ENCODE measurements around the gene EXOSC9.
A peak's percentile ranks its signal among the peaks of the same experiment; 100 is the strongest.

The EXOSC9 gene

GRCh38 chr4:121824171-121824527 is 23.0 kb downstream of the EXOSC9 start:
- H3K36me3 ChIP-seq = peaks cover 45% of the 10 kb centered on the region
- H3K9me3 ChIP-seq (ENCODE audit: severe bottlenecking) = no peaks in the 10 kb centered on the region
- H3K4me3 ChIP-seq (ENCODE audit: low read depth, low read length) = peak overlapping the region; percentile 75
- no peaks in the 10 kb centered on the region for H3K27me3 ChIP-seq (ENCODE audit: insufficient read depth, low read depth, severe bottlenecking)
- no peak for TF ChIP-seq CTCF (IDR thresholded peaks at IDR 0.05; ENCODE audit: low read depth, low read length)
- H3K27ac ChIP-seq = peak overlapping the region; percentile 49
- DNase-seq = no peak

GRCh38 chr4:121824950-121825349 is 23.8 kb downstream of the EXOSC9 start:
- TF ChIP-seq CTCF (IDR thresholded peaks at IDR 0.05; ENCODE audit: low read depth, low read length) = no peak
- Histone ChIP-seq H3K4me3 (ENCODE audit: low read depth, low read length) (no peak overlapping the region), H3K27ac (no peak overlapping the region), H3K36me3 (peaks cover 37% of the 10 kb centered on the region), H3K27me3 (ENCODE audit: insufficient read depth, low read depth, severe bottlenecking) (no peaks in the 10 kb centered on the region), H3K9me3 (ENCODE audit: severe bottlenecking) (no peaks in the 10 kb centered on the region)
- DNase-seq = no peak

- no peak for DNase-seq
- no peaks in the 10 kb centered on the region for H3K27me3 ChIP-seq (ENCODE audit: insufficient read depth, low read depth, severe bottlenecking)
- TF ChIP-seq CTCF (IDR thresholded peaks at IDR 0.05; ENCODE audit: low read depth, low read length) = no peak
- no peaks in the 10 kb centered on the region for H3K9me3 ChIP-seq (ENCODE audit: severe bottlenecking)
- H3K4me3 ChIP-seq (ENCODE audit: low read depth, low read length) = no peak overlapping the region
- peaks cover 21% of the 10 kb centered on the region for H3K36me3 ChIP-seq
- no peak overlapping the region for H3K27ac ChIP-seq
Observed at GRCh38 chr4:121827853-121828252, 26.7 kb downstream of the EXOSC9 start.

- H3K9me3 ChIP-seq (ENCODE audit: severe bottlenecking) = no peaks in the 10 kb centered on the region
- H3K27me3 ChIP-seq (ENCODE audit: insufficient read depth, low read depth, severe bottlenecking) = no peaks in the 10 kb centered on the region
Observed at GRCh38 chr4:121829511-121829910, 28.4 kb downstream of the EXOSC9 start.

GRCh38 chr4:121838136-121838535 is 37.0 kb downstream of the EXOSC9 start:
- Histone ChIP-seq H3K4me3 (ENCODE audit: low read depth, low read length) (no peak overlapping the region), H3K9me3 (ENCODE audit: severe bottlenecking) (no peaks in the 10 kb centered on the region), H3K27ac (no peak overlapping the region), H3K27me3 (ENCODE audit: insufficient read depth, low read depth, severe bottlenecking) (no peaks in the 10 kb centered on the region), H3K36me3 (peaks cover 38% of the 10 kb centered on the region)
- DNase-seq = no peak
- no peak for TF ChIP-seq CTCF (IDR thresholded peaks at IDR 0.05; ENCODE audit: low read depth, low read length)

More at GRCh38 chr4:121829511-121829910, 28.4 kb downstream of the EXOSC9 start:
- TF ChIP-seq CTCF (IDR thresholded peaks at IDR 0.05; ENCODE audit: low read depth, low read length) = no peak
- no peak overlapping the region for H3K4me3 ChIP-seq (ENCODE audit: low read depth, low read length)
- DNase-seq = no peak
- H3K36me3 ChIP-seq = peaks cover 27% of the 10 kb centered on the region
- H3K27ac ChIP-seq = no peak overlapping the region

- Histone ChIP-seq H3K36me3 (peaks cover 41% of the 10 kb centered on the region), H3K9me3 (ENCODE audit: severe bottlenecking) (no peaks in the 10 kb centered on the region), H3K27me3 (ENCODE audit: insufficient read depth, low read depth, severe bottlenecking) (no peaks in the 10 kb centered on the region), H3K4me3 (ENCODE audit: low read depth, low read length) (no peak overlapping the region), H3K27ac (no peak overlapping the region)
- no peak for TF ChIP-seq CTCF (IDR thresholded peaks at IDR 0.05; ENCODE audit: low read depth, low read length)
- DNase-seq = no peak
Observed at GRCh38 chr4:121842862-121843261, 41.7 kb downstream of the EXOSC9 start.
